ENCODE measurements around the gene FN1.
"Not testable (repeated sequence)": the region's sequence is repeated elsewhere in the genome, so short reads cannot be mapped to it uniquely, and the experiment has no call there.

FN1 gene

DNA sequence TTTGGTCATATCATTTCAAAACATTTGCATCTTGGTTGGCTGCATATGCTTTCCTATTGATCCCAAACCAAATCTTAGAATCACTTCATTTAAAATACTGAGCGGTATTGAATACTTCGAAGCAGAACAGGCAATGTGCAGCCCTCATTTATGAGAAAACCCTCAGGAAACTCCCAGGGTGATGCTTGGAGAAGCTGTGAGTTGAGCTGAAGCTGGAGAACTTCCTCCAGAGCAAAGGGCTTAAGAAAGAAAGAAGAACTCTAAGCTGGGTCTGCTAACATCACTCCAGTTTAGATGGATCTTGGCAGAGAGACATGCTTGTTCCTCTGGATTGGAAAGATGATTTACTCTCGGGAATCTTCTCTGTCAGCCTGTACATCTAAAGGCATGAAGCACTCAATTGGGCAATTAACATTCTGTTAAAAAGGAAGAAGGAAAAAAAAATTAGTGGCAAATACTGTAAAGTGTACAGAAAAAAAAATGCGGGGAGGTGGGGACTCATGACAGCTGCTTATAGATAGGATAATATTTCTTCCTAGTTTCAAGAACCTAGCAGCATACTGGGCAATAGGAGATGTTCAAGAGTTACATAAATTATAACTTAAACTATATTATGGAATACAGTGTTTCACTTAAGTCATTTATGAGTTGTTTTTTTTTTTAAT is 74.5 kb downstream of the FN1 start:
- Histone ChIP-seq H3K4me1 (ENCODE audit: insufficient read depth, poor library complexity, severe bottlenecking) (no peaks in the 10 kb centered on the region), H3K27me3 (ENCODE audit: insufficient read depth, poor library complexity, severe bottlenecking) (no peaks in the 10 kb centered on the region), H3K27ac (ENCODE audit: poor library complexity, severe bottlenecking) (no peak overlapping the region), H3K4me3 (ENCODE audit: severe bottlenecking) (no peak overlapping the region), H3K36me3 (ENCODE audit: low read depth) (peaks cover 66% of the 10 kb centered on the region), H3K9me3 (ENCODE audit: severe bottlenecking) (no peaks in the 10 kb centered on the region)
- TF ChIP-seq, protein P1, sequence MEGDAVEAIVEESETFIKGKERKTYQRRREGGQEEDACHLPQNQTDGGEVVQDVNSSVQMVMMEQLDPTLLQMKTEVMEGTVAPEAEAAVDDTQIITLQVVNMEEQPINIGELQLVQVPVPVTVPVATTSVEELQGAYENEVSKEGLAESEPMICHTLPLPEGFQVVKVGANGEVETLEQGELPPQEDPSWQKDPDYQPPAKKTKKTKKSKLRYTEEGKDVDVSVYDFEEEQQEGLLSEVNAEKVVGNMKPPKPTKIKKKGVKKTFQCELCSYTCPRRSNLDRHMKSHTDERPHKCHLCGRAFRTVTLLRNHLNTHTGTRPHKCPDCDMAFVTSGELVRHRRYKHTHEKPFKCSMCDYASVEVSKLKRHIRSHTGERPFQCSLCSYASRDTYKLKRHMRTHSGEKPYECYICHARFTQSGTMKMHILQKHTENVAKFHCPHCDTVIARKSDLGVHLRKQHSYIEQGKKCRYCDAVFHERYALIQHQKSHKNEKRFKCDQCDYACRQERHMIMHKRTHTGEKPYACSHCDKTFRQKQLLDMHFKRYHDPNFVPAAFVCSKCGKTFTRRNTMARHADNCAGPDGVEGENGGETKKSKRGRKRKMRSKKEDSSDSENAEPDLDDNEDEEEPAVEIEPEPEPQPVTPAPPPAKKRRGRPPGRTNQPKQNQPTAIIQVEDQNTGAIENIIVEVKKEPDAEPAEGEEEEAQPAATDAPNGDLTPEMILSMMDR (IDR thresholded peaks at IDR 0.05; ENCODE audit: poor library complexity, severe bottlenecking), result no peak
- ATAC-seq (ENCODE audit: low read depth) (no peak), DNase-seq (ENCODE audit: low spot score) (no peak)

DNA sequence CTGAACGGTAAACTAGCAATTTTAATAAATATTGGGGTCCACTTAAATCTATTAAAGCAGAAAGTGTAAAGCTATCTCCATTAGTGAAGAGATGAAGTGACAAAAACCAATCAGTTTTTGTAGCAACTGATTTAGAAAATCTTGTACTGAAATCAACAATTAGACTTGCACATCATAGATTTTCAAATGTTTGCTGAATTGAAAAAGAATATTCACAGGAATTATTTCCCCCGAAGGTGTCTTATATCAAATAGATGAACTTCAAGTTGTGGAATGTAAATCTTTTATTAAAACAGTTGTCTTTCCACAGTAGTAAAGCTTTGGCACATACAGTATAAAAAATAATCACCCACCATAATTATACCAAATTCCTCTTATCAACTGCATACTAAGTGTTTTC is 75.3 kb downstream of the FN1 start:
- DNase-seq (ENCODE audit: low spot score) (no peak), ATAC-seq (ENCODE audit: low read depth) (no peak)
- Histone ChIP-seq H3K27ac (ENCODE audit: poor library complexity, severe bottlenecking) (no peak overlapping the region), H3K36me3 (ENCODE audit: low read depth) (peaks cover 59% of the 10 kb centered on the region), H3K4me1 (ENCODE audit: insufficient read depth, poor library complexity, severe bottlenecking) (no peaks in the 10 kb centered on the region), H3K4me3 (ENCODE audit: severe bottlenecking) (no peak overlapping the region), H3K9me3 (ENCODE audit: severe bottlenecking) (no peaks in the 10 kb centered on the region), H3K27me3 (ENCODE audit: insufficient read depth, poor library complexity, severe bottlenecking) (no peaks in the 10 kb centered on the region)
- TF ChIP-seq, protein P1 (IDR thresholded peaks at IDR 0.05; ENCODE audit: poor library complexity, severe bottlenecking), result no peak

DNA sequence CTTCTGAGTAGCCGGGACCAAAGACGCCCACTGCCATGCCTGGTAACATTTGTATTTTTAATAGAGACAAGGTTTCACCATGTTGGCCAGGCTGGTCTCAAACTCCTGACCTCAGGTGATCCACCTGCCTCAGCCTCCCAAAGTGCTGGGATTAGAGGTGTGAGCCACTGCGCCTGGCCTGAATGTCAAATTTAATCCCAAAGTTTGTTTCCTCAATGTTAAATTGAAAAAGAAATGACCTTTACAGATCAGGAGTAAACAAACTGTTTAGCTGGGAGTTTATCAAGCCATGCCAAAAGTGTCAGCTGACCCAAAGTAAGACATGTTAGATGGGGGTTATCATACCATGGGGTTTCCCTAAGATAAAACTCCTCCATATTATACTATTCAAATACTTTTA is 75.8 kb downstream of the FN1 start:
- not testable (repeated sequence) for H3K9me3 ChIP-seq (ENCODE audit: severe bottlenecking); H3K27me3 ChIP-seq (ENCODE audit: insufficient read depth, poor library complexity, severe bottlenecking); H3K27ac ChIP-seq (ENCODE audit: poor library complexity, severe bottlenecking); H3K4me1 ChIP-seq (ENCODE audit: insufficient read depth, poor library complexity, severe bottlenecking); H3K4me3 ChIP-seq (ENCODE audit: severe bottlenecking); ATAC-seq (ENCODE audit: low read depth); DNase-seq (ENCODE audit: low spot score)
- H3K36me3 ChIP-seq (ENCODE audit: low read depth), result peaks cover 53% of the 10 kb centered on the region

DNA sequence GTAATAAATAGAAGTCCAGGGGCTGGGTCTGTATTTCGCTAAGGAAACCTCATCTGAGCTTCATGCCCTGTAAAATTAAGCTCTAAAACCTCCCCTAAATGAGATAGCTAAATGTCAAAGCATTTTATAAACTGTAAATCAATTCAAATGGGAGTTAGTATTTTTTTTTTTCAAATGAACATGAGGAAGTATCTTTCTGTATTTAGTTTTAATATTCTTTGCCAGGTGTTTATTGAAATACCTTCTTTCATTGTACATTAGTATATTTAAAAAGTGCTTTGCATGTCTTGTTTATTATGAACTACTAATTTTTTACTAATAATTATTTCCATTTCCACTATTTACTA is 76.3 kb downstream of the FN1 start:
- DNase-seq (ENCODE audit: low spot score) (no peak), ATAC-seq (ENCODE audit: low read depth) (no peak)
- Histone ChIP-seq H3K36me3 (ENCODE audit: low read depth) (peaks cover 48% of the 10 kb centered on the region), H3K4me1 (ENCODE audit: insufficient read depth, poor library complexity, severe bottlenecking) (no peaks in the 10 kb centered on the region), H3K27me3 (ENCODE audit: insufficient read depth, poor library complexity, severe bottlenecking) (no peaks in the 10 kb centered on the region), H3K27ac (ENCODE audit: poor library complexity, severe bottlenecking) (peak overlapping the region; percentile 9), H3K4me3 (ENCODE audit: severe bottlenecking) (no peak overlapping the region), H3K9me3 (ENCODE audit: severe bottlenecking) (no peaks in the 10 kb centered on the region)
- TF ChIP-seq, protein P1 (IDR thresholded peaks at IDR 0.05; ENCODE audit: poor library complexity, severe bottlenecking), result no peak

DNA sequence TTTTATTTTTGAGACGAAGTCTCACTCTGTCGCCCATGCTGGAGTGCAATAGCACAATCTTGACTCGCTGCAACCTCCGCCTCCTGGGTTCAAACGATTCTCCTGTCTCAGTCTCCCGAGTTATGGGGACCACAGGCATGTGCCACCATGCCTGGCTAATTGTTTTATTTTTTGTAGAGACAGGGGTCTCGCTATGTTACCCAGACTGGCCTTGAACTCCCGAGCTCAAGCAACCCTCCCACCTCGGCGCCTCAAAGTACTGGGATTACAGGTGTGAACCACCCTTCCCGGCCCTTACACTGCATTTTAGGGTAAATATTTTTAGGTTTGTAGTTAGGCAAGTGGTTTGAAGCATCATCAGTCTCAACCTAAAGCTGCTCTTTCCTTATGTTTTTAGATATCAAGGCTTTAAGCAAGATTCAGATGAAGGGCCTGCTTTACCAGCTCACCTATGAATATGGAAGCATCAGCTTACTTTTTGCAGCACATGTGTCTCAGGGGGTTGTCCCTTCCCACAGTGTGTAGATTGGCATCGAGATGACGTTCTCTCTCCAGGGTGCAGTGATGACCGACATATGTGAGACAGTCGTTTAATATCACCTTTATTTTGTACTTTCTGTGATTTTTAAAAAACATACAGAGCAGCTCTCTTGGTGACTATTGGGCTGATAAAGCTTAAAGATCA is 76.8 kb downstream of the FN1 start:
- H3K36me3 ChIP-seq (ENCODE audit: low read depth), result peaks cover 43% of the 10 kb centered on the region
- no peaks in the 10 kb centered on the region for H3K27me3 ChIP-seq (ENCODE audit: insufficient read depth, poor library complexity, severe bottlenecking)
- H3K27ac ChIP-seq (ENCODE audit: poor library complexity, severe bottlenecking), result peak overlapping the region; percentile 9

More for the DNA sequence above, 76.8 kb downstream of the FN1 start:
- Histone ChIP-seq H3K4me3 (ENCODE audit: severe bottlenecking) (no peak overlapping the region), H3K4me1 (ENCODE audit: insufficient read depth, poor library complexity, severe bottlenecking) (no peaks in the 10 kb centered on the region), H3K9me3 (ENCODE audit: severe bottlenecking) (no peaks in the 10 kb centered on the region)
- TF ChIP-seq, protein P1 (IDR thresholded peaks at IDR 0.05; ENCODE audit: poor library complexity, severe bottlenecking), result no peak
- DNase-seq (ENCODE audit: low spot score) (no peak), ATAC-seq (ENCODE audit: low read depth) (0 out of 3 replicates have a peak, but pooled peaks have one; percentile 6)
